Gastroesophageal sphincter (tissue), 4 donors: ENCODE results near the gene TRIM29. TPM values are rescaled to one million over a fixed set of nuclear protein-coding genes. Genes with fewer than 3 reads are reported as not detected.

ENCODE experiments used
- ATAC-seq: fragments of 150-250 bp; one replicate; pipeline ENCODE4 v1.9.1; 2016; ENCODE audit warnings: mild to moderate bottlenecking, moderate library complexity
- H3K27ac ChIP-seq, 4 donors: fragments of 200-600 bp; sonication (generic) in 3 of 4; 1 replicate in 3 of 4; 2 replicates in 1 of 4; pipeline ENCODE4 v1.5.1; 2016 to 2019
- H3K27me3 ChIP-seq: fragments of 200-600 bp; sonication (generic); one replicate; pipeline ENCODE4 v1.5.1; 2019
- H3K36me3 ChIP-seq, 2 donors: fragments of 200-600 bp; sonication (generic); one replicate each; pipeline ENCODE4 v1.5.1; 2019; ENCODE audit warnings: control low read depth in 1 of 2
- H3K4me1 ChIP-seq, 3 donors: fragments of 200-600 bp; sonication (generic); 1 replicate in 2 of 3; 2 replicates in 1 of 3; pipeline ENCODE4 v1.5.1; 2016 to 2019; ENCODE audit warnings: control low read depth in 2 of 3
- H3K4me3 ChIP-seq, 2 donors: fragments of 200-600 bp; sonication (generic); one replicate each; pipeline ENCODE4 v1.5.1; 2019; ENCODE audit warnings: mild to moderate bottlenecking in 1 of 2, moderate library complexity in 1 of 2
- H3K9me3 ChIP-seq, 3 donors: fragments of 200-600 bp; sonication (generic); one replicate each; pipeline ENCODE4 v1.5.1; 2017 to 2019; ENCODE audit warnings: control low read depth in 2 of 3
- CTCF ChIP-seq, 4 experiments: fragments of 200-600 bp in 2 of 4; fragments of 450-650 bp in 2 of 4; sonication (generic) in 1 of 4; IDR thresholded peaks; one replicate each; pipeline ENCODE4 v1.5.1; 2017 to 2019; ENCODE audit warnings: antibody characterized with exemption in 4 of 4, mild to moderate bottlenecking in 2 of 4, moderate library complexity in 2 of 4
- EP300 ChIP-seq: sonication (generic); formaldehyde crosslinking; IDR thresholded peaks from one replicate; pipeline ENCODE4 v1.6.1; 2017; ENCODE audit warnings: antibody characterized with exemption, mild to moderate bottlenecking
- POLR2A ChIP-seq, 2 donors: fragments of 450-650 bp; IDR thresholded peaks; one replicate each; pipeline ENCODE4 v1.6.1; 2017; ENCODE audit warnings: antibody characterized with exemption in 2 of 2, mild to moderate bottlenecking in 2 of 2, moderate library complexity in 1 of 2
- POLR2AphosphoS5 ChIP-seq: sonication (generic); formaldehyde crosslinking; IDR thresholded peaks from one replicate; pipeline ENCODE4 v1.6.1; 2017; ENCODE audit warnings: antibody characterized with exemption
- whole genome bisulfite sequencing, 2 donors: methylation state at CpG; one replicate each; pipeline ENCODE4 v1.1.5; 2018; ENCODE audit warnings: low coverage in 1 of 2; 5-methylcytosine and 5-hydroxymethylcytosine counted together
- total RNA-seq, 4 donors: library from RNA; depleted of rRNA; stranded (reverse); fragments of >200 nt; gene quantifications; one replicate each; pipeline ENCODE4 v1.1.0, GENCODE V29; 2016

TRIM29 gene
- total RNA-seq, 4 donors from 2014 or later = 1.2 to 34.6 (median 3.4) TPM

GRCh38 chr11:120172054-120172911, 34.4 kb upstream of the TRIM29 start:
- Histone ChIP-seq H3K4me3 (no peak overlapping the region), H3K4me1 (peaks cover 0 to 44% (median 14%) of the 10 kb centered on the region in 3 donors), H3K9me3 (no peaks in the 10 kb centered on the region), H3K27ac (no peak overlapping the region), H3K27me3 (peaks cover 72% of the 10 kb centered on the region), H3K36me3 (no peaks in the 10 kb centered on the region)
- WGBS, 2 donors = 8% methylated on average over 7 of the region's 24 CpGs; no CpG with 5 or more reads in 1 of the 2 donors
- no peak for TF ChIP-seq EP300
- no peak for TF ChIP-seq POLR2AphosphoS5
- peak; percentile 43 to 89 (median 84) for TF ChIP-seq CTCF (IDR thresholded peaks at IDR 0.05)
- TF ChIP-seq POLR2A (IDR thresholded peaks at IDR 0.05) = no peak
- ATAC-seq = peak; percentile 40

GRCh38 chr11:120170741-120171261, 32.9 kb upstream of the TRIM29 start:
- H3K9me3 ChIP-seq = no peaks in the 10 kb centered on the region
- peaks cover 0 to 44% (median 14%) of the 10 kb centered on the region in 3 donors for H3K4me1 ChIP-seq
- 91% methylated on average over 5 of the region's 12 CpGs; no CpG with 5 or more reads in 1 of the 2 donors for WGBS, 2 donors
- H3K36me3 ChIP-seq = no peaks in the 10 kb centered on the region
- peaks cover 80% of the 10 kb centered on the region for H3K27me3 ChIP-seq
- ATAC-seq = no peak
- no peak overlapping the region for H3K27ac ChIP-seq
- no peak overlapping the region for H3K4me3 ChIP-seq
- TF ChIP-seq EP300 = no peak
- TF ChIP-seq POLR2A (IDR thresholded peaks at IDR 0.05) = no peak
- TF ChIP-seq POLR2AphosphoS5 = no peak
- TF ChIP-seq CTCF (IDR thresholded peaks at IDR 0.05) = no peak

DNA sequence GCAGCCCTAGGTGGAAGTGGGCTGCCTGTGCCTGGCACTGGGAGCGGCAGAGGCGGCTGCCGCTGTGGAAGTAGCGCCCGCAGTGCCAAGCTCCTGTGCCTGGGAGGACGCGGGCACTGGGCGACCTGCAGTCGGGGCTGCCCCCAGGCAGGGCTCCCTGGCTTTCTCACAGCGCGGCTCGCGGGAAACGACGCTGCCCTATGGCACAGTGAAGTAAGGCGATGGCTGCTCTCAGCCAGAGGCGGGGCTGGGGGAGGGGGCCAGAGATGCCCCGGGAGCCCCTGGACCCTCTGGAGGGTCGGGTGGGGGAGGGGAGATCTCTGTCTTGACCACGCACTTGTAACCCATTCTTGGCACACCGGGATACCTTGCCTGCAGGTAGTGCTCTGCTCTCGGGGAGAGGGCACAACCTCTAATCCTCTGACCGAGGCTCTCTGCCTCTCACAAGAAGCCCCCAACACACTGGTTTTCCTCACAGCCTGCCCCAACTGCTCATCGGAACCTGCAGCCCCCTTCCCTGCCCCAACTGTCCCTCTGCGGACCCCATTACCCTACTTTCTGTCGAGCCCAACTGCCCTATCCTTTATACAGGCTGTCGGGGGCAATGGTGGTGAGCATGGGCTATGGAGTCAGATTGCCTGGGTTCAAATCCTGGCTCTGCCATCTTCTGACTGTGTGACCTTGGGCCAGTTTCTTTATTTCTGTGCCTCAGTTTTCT, 32.2 kb upstream of the TRIM29 start:
- Histone ChIP-seq H3K4me3 (no peak overlapping the region), H3K27ac (no peak overlapping the region), H3K27me3 (peaks cover 87% of the 10 kb centered on the region), H3K9me3 (no peaks in the 10 kb centered on the region), H3K36me3 (no peaks in the 10 kb centered on the region), H3K4me1 (peaks cover 0 to 44% (median 14%) of the 10 kb centered on the region in 3 donors)
- no peak for ATAC-seq
- 77 to 83% methylated on average over 6 to 7 of the region's 27 CpGs for WGBS, 2 donors
- no peak for TF ChIP-seq POLR2A (IDR thresholded peaks at IDR 0.05)
- no peak for TF ChIP-seq EP300
- no peak for TF ChIP-seq CTCF (IDR thresholded peaks at IDR 0.05)
- TF ChIP-seq POLR2AphosphoS5 = no peak

DNA sequence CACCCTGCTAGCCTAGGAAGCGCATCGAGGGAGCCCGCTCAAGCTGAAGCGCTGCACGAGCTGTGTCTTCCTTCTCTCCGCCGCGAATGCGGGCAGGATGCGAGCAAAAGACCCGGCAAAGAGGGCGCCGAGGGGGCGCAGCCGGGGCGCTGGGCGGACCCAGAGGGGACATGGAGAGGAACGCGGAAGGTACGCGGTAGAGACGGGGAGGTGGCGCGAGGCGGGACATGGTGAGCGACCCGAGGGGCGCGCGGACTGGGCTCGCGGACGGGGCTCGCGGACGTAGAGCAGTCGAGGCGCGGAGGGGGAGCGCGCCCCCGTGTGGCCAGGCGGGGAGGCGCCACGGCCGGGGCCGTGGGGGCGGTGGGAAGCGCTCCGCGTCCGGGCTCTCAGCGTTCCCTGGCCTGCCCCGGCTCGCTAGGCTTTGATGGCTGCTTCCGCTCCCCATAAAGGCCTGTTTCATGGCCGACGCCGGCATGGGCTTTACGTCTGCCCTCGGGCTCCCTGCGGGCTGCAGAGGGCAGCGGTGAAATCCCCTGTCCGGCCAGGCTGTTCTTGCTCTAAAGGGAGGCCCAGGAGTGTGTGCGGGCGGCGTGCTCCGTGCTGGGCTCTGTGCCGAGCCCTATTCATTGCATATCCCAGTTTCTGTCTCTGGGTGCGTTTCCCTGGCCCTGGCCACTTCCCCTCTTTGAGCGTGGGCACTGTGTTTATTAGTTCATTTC, 31.2 kb upstream of the TRIM29 start:
- Histone ChIP-seq H3K27me3 (peaks cover 92% of the 10 kb centered on the region), H3K27ac (peak overlapping the region in 2 of 4 donors; percentile 48 to 61)
- TF ChIP-seq POLR2AphosphoS5 (no peak), CTCF (IDR thresholded peaks at IDR 0.05) (peak; percentile 73 to 98 (median 88))

More for the DNA sequence above, 31.2 kb upstream of the TRIM29 start:
- H3K4me3 ChIP-seq = peak overlapping the region; percentile 12 to 56
- WGBS, 2 donors = 0% methylated on average over 2 of the region's 71 CpGs; no CpG with 5 or more reads in 1 of the 2 donors
- no peaks in the 10 kb centered on the region for H3K36me3 ChIP-seq
- no peaks in the 10 kb centered on the region for H3K9me3 ChIP-seq
- peaks cover 0 to 44% (median 14%) of the 10 kb centered on the region in 3 donors for H3K4me1 ChIP-seq
- peak; percentile 90 for ATAC-seq
